HG02588 (cell line): ENCODE data around the gene LEFTY2.
"Not testable (repeated sequence)": the region's sequence is repeated elsewhere in the genome, so short reads cannot be mapped to it uniquely, and the experiment has no call there.

Source experiments
- ATAC-seq: cut with Tn5 transposase; IDR thresholded peaks from one replicate; pipeline ENCODE4 v1.9.1; 2021; ENCODE audit warnings: mild to moderate bottlenecking, moderate library complexity; ENCODE audit not compliant: unreplicated experiment

Gene LEFTY2

DNA sequence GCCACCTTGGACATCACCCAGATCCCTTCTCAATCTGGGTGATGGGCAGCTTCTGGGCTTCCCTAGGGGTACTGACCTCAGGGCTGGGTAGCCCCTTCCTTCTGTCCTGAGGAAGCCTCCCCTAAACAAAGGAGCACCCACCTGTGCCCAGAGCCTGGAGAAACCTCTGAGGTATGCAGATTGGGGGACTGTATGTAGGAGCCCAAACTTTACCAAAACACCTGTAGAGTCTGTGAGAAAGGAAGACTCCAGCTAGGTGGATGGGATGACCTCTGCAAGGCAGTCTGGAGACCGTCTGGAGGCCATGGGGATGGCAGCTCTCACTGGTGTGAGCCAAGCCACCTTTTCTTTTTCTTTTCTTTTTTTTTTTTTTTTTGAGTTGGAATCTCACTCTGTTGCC, 13.7 kb upstream of the LEFTY2 start:
- no peak for ATAC-seq

DNA sequence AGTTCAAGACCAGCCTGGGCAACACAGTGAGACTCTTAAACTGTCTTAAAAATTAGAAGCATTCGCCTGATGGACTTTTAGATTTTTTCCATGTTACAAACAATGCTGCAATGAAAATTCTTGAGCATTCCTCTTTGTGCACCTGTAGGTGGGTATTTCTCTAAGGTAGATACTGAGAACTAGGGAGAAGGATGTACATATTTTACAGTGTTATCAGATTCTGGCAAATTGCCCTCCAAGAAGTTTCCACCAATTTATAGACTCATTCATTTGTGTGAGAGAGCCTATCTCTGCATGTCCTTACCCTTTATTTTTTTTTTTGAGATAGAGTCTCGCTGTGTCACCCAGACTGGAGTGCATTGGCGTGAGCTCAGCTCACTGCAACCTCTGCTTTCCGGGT, 12.3 kb upstream of the LEFTY2 start:
- no peak for ATAC-seq

DNA sequence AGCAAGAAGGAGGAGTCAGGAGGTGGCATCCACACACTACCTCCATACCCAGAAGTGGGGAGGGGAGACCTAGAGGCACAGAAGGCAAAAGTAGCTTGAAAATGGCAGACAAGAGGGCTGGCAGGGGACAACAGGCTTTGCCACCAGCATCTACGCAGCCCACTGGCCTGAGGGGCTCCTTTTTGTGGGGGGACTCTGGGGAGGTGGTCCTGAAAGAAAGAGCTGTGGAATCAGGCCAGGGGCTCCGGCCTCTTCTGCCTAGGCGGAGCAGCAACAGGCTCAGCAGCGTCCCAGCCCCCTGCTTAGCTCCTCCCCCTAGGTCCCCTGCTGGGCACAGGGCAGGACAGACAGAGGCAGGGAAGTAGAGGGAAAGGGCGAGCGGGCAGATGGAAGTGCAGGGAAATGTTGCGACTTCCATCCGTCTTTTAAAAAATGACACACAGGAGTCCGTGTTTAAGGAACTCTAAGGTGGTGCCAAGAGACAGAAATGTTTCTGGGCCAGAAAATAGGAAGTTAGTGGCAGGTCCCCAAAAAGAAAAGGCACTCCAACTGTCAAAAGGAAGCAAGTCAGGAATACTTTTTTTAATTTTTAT, 10.0 kb upstream of the LEFTY2 start:
- no peak for ATAC-seq

DNA sequence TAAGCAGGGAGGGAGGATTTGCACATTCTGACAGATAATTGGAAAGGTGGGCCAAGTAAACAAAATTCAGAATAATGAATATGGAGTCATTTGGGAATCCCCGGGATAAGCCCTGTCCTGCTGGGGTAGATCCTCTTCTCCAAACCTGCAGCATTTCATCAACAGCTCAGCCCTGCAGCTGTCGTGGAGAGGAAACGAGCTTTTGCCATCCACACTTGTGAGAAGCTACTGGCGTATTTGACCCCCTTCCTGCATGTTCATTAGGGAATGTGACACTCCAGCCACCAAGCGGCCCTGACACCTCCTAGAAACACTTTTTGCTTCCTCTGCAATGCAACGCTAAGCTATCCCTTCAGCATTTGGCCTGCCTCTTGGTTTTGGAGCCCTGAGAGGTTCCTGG, 8.0 kb upstream of the LEFTY2 start:
- no peak for ATAC-seq

DNA sequence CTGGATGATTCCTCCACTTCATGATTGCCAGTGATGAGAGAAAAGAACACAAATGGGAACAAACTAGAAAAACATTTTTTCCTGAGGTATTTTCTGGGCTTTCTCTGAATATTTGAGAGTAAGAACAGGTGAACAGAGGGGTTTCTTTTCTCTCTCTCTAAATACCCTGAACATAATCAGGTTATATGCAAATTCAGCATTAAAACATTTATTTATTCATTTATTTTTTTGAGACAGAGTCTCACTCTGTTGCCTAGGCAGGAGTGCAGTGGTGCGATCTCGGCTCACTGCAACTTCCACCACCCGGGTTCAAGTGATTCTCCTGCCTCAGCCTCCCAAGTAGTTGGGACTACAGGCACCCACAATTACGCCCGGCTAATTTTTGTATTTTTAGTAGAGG, 5.8 kb upstream of the LEFTY2 start:
- ATAC-seq = no peak

DNA sequence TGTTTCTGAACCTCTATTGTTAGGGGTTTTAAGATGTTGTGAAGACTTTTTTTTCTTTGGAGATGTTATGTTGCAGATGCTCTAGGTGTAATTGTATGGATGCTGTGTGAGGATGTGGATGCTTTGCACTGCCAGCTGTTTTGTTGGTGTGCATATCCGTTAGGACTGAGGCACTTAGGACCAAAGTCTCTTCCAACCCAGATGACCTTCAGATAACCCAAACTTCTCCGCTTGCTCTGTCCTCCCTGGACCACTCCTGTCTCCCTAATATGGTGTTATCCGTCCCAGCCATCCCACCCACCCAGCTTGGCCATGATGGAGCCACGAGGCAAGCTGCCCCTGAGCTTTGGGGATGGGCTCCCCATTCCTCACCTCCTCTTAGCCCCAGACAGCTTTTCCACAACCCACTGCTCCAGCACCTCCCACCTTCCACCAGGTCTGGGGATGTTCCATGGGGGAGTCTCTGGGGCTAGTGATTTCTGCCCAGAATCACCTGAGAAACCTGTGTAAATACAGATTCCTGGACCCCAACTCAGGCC, 5.1 kb upstream of the LEFTY2 start:
- ATAC-seq = no peak

DNA sequence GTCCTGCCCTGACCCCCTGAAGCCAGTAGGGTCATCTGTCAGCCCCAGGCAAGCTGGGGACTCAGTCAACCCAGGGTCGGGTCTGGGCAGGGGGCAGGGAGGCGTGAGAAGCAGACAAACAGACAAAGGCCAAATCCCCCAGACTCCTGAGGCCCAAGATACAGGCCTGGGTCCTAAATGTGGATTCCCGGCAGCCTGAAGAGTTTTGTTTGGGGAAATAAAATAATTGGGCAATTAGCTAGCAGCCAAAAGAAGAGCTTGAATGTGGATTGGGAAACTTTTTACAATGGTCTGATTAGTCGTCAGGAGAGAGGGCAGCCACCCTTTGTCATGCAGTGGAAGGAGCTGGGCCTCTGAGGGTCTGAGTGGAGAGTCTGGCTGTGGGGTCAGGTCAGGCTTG, 4.5 kb upstream of the LEFTY2 start:
- no peak for ATAC-seq

DNA sequence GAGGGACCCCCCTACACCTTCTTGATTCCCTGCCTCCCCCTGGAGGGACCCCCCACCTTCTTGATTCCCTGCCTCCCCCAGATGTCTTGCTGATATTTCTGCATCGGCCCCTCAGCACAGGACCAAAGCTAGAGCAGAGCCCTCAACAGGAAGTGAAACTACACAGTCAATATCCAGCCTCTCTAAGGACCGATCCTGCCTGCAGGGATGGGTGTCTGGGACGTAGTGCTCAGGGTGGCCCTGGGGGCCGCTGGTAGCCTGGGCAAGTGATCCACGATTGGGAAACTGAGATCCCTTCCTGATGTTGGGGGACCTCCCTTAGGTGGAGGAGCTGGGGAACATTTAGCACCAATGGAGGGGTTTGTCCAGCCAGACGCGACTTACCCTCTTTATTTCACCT, 3.9 kb upstream of the LEFTY2 start:
- no peak for ATAC-seq

DNA sequence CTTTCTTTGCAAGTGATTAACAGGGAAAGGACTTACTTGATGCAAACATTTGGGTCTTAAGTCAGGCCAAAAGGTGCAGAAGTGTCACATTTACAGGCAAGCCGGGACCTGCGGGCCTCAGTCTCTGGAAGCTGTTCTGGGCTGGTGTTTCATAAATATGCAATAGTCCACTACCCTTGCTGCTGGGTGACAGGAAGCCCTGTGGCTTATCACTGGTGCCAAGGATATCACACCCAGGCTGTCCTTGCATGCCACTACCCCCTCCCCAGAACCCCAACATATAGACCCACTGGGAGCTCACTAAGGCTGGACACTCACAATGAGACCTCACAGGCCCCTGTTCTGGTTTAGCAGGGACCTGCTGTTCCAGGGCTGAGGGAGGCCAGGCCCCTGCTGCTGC, 3.4 kb upstream of the LEFTY2 start:
- ATAC-seq = no peak

DNA sequence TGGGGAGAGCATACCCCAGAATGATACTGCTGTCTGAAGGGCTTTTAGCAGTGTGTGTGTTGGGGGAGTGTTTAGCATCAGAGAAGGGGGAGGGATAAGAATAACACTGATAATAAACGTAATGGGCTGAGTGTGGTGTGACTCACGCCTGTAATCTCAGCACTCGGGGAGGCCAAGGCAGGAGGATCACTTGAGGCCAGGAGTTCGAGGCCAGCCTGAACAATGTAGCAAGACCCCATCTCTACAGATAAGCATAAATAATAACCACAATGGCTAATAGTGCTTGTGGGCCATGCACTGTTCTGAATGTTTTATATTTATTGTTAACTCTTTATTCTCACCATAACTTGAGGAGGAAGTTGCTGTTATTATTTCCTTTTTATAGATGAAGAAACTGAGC, 2.6 kb upstream of the LEFTY2 start:
- ATAC-seq = no peak

DNA sequence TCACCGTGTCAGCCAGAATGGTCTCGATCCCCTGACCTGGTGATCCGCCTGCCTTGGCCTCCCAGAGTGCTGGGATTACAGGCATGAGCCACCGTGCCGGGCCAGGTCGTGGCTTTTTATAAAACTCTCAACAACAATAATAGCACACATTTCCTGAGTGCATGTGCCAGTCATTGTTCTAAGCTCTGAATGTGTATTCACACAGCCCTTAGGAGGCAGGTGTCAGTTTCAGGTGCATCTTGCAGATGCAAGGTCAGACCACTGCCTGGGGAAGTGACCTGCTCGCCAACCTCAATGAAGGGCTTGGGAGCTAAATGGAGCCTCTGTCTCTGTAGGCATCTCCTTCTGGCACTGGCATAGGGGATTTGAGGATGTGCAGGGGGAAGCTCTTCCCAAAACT, 1.6 kb upstream of the LEFTY2 start:
- ATAC-seq = peak; percentile 84

DNA sequence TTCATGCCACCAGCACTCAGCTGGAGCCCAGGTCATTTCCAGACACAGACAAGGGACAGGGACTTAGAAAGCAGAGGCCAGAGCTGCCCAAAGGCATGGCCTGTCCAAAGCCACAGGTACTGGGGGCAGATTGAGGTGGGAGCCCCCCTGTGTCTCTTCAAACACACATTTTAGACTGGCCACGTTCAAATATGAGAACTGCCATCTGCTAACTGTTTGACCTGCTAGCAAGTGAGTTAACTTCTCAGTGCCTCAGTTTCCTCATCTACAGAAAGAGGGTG, 862 bp upstream of the LEFTY2 start:
- ATAC-seq = no peak

DNA sequence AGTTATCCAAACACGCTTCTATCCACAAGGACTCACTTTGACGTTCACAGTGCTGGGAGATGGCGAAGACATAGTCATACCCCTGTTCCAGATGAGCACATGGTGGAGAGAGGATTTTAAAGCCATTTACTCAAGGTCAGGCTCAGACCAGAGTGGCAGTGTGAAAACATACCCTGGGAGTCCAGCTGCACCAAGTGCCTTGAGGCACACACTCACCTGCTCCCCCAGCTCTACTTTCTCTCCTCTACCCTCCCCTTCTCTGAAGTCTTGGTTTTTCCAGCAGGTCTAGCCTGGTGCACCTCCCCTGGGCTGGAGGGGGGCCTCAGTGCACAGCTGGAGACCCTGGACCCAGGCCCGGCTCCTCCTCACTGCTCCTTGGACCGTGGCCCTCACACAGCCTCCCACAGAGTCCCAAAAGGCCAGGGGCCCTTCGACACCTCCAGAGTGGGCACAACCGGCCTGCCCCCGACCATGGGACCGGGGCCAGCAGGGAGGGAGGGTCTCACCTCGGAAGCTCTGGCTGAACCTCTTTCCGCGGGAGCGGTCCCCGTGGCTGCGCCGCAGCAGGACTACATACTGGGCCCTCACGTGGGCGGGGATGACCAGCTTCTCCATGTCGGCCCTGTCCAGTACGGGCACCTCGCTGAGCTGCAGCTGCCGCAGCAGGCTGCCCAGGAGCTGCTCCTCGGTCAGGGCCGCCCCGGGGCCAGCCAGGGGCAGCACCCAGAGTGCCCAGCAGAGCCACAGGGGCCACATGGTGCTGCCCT, 452 bp downstream of the LEFTY2 start:
- no peak for ATAC-seq

DNA sequence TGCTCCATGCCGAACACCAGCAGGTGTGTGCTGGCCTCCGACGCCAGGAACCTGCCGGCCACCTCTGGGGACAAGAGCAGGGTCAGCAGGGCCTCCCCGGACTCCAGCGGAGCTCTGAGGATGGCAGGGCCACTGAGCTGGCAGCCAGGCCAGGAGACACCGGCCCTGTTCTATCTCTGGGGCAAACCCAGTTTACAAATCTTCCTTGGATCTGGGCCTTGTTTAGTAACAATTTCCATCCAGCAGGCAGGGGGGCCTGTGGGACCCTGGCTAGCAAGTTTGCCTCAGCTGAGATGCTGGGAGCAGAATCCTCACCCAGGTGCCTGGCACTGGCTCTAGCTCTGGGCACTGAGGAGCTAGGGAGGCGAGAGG, 1.1 kb downstream of the LEFTY2 start:
- not testable (repeated sequence) for ATAC-seq

DNA sequence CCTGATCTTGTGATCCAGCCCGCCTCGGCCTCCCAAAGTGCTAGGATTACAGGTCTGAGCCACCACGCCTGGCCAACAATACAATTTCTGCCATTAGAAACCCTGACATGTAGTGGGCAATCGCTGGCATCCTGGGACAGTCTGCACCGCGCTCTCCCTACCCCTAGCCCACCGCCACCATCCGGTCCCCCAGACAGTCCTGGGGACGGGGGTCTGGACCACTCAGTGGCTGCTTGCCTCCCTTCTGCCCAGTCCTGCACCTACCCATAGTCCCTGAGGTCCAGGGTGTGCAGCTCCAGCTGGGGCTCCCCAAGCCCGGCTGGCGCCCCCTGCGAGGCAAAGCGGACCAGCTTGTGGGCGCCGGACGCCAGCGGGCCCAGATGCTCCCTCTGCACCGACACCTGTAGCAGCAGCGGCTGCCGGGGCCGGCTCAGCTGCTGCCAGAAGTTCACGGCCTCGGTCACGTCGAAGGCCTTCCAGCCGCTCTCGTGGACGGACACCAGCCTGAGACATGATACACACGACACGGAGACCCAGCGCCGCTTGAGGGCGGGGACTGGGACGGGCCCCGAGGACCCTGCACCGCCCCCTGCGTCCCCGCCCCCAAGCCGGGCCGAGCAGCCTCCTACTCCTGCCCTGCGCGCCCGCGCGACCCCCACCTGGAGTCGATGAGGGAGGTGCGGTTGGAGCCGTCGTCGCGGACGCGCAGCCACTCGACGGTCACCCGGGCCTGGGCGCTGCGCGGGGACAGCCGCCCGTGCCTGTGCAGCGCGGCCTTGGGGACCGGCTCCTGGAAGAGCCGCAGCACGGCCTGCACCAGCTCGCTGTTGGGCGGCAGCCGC, 1.7 kb downstream of the LEFTY2 start:
- not testable (repeated sequence) for ATAC-seq

DNA sequence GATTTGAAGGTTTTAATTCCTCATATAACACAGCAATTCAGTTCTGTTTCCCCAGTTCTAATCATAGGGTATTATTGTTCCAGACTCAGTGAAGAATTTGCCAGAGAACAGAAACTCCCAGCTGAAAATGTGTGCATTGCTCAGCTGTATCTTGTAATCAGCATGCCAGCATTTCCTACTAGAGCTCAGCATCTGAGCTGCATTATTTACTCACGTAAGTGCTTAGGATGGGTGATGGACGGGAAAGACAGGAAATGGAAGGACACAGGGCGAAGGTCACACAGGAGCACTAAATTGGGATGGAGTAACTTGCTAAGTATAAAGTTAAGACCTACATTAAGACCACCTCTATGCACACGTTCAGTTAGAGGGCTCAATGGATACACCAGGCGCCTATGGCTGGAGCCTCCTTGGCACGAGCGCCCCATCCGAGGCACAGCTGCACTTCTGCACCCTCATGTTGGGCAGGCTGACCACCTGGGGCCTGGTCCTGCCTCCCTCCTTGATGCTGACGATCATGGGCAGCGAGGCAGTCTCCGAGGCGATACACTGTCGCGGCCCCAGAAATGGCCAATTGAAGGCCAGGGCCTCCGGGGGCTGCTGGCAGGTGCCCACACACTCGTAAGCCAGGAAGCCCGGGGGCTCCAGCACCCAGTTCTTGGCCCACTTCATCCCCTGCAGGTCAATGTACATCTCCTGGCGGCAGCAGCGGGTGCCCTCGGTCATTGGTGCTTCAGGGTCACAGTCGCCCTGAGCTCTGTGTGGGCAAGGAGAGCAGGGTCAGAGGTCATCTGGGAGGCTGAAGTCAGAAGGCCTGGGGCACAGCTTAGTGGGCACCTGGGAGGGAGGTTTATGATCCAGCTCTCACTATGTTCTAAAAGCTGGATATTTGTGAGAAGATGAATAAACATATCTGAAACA, 3.7 kb downstream of the LEFTY2 start:
- ATAC-seq = no peak

DNA sequence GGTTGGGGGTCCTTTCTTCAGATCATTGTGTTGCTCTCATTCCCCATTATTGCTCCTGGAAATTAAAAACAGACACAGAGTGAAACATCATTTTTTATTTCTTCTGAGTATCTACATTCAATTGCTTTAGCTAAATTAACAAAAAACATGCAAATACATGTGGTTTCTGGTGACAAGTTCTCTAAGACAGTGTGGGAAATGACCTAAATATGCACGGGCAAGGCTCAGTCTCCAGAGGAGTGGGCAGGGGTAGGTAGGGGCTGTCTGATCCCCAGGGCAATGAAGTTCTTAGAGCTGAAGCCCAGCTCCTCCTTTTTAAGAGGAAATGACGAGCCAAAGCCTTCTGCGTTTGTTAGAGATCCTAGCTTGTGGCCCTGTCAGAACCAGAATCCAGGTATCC, 4.5 kb downstream of the LEFTY2 start:
- ATAC-seq = no peak

DNA sequence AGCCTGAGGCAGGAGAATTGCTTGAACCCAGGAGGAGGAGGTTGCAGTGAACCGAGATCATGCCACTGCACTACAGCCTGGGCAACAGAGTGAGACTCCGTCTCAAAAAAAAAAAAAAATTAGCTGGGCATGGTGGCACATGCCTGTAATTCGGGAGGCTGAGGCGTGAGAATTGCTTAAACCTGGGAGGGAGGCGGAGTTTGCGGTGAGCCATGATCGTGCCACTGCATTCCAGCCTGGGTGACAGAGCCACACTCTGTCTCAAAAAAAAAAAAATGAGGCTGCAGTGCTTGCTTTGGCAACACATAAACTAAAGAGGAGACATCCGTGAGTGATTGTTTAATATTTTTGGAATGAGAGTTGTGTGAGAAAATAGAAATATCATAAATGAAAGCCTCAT, 4.9 kb downstream of the LEFTY2 start:
- ATAC-seq = not testable (repeated sequence)

DNA sequence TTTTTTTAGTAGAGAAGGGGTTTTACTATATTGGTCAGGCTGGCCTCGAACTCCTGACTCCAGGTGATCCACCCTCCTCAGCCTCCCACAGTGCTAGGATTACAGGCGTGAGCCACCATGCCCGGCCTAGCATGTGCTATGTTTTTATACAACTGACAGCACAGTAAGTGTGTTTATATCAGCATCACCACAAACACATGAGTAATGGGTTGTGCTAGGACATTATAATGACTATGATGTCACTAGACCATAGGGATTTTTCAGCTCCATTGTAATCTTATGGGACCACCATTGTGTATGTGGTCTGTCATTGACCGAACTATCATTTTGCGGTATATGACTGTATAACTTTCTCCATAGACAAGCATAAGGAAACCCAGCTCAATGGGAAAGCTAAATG, 6.3 kb downstream of the LEFTY2 start:
- no peak for ATAC-seq

DNA sequence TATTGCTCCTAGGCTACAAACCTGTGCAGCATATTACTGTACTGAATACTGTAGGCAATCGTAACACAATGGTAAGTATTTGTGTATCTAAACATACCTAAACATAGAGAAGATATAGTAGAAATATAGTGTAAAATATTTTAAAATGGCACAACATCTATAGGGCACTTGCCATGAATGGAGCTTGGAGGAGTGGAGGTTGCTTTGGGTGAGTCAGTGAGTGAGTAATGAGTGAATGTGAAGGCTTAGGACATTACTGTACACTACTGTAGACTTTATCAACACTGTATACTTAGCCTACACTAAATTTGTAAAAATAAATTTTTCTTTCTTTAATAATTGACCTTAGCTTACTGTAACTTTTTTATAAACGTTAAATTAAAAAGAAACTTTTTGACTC, 7.9 kb downstream of the LEFTY2 start:
- no peak for ATAC-seq
